ENCODE measurements around the gene LEF1. TPM values are rescaled to one million over a fixed set of nuclear protein-coding genes. Genes with fewer than 3 reads are reported as not detected.

Gene LEF1
- 17.2 TPM for polyA plus RNA-seq (2013, experiment 1 of 2)
- 17.0 TPM for polyA plus RNA-seq (2013, experiment 2 of 2)

GRCh38 chr4:108168671-108169523, at the start of gene LEF1:
LEF1 (minus strand) TSS chr4:108168932; CDS start chr4:108167767, 1,165 bp downstream.
- Histone ChIP-seq H4K8ac (ENCODE audit: low read depth, low read length) (no peak within 1 kb of the TSS), H2BK5ac (ENCODE audit: low read length) (peak within 1 kb of the TSS; percentile 89), H3K9me3 (replicated peaks in 1 of 2; ENCODE audit: control insufficient read depth in 2 of 2, insufficient read depth in 1 of 2, low read depth in 1 of 2, low read length in 2 of 2) (no peaks in the 10 kb centered on the region), H3K4me2 (ENCODE audit: insufficient read depth, low read length, poor library complexity, severe bottlenecking) (peak within 1 kb of the TSS; percentile 90), H4K91ac (ENCODE audit: low read depth, low read length, poor library complexity) (no peak within 1 kb of the TSS), H3K27ac (replicated peaks; ENCODE audit: low read length) (peak within 1 kb of the TSS; percentile 62), H3K23ac (ENCODE audit: low read depth, low read length, poor library complexity) (peak within 1 kb of the TSS; percentile 27), H3K79me1 (ENCODE audit: low read depth, low read length) (no peaks in the 10 kb centered on the region), H3K4me3 (ENCODE audit: low read length in 2 of 2) (peak within 1 kb of the TSS; percentile 80 to 91), H2BK12ac (ENCODE audit: low read length) (no peak within 1 kb of the TSS), H3K9ac (ENCODE audit: low read depth, low read length, poor library complexity) (peak within 1 kb of the TSS; percentile 74), H3K18ac (ENCODE audit: low read length) (peak within 1 kb of the TSS; percentile 89), H2AFZ (ENCODE audit: low read length) (peak within 1 kb of the TSS; percentile 94), H2BK120ac (ENCODE audit: low read depth, low read length) (peak within 1 kb of the TSS; percentile 87), H2BK15ac (ENCODE audit: low read length) (peak within 1 kb of the TSS; percentile 62), H3K4ac (ENCODE audit: low read length) (no peak within 1 kb of the TSS), H3K4me1 (ENCODE audit: control insufficient read depth in 2 of 2, insufficient read depth in 1 of 2, low read depth in 1 of 2, low read length in 2 of 2) (peaks cover 6 to 27% of the 10 kb centered on the region in 2 donors), H3K36me3 (replicated peaks in 1 of 2; ENCODE audit: control insufficient read depth in 2 of 2, insufficient read depth in 2 of 2, low read length in 2 of 2) (peaks cover 0 to 4% of the 10 kb centered on the region in 2 donors), H3K14ac (ENCODE audit: low read length) (peak within 1 kb of the TSS; percentile 65), H3K27me3 (ENCODE audit: control insufficient read depth in 3 of 3, insufficient read depth in 3 of 3, low read depth in 1 of 3, low read length in 3 of 3) (peaks cover 9 to 61% (median 42%) of the 10 kb centered on the region in 3 experiments), H2AK5ac (ENCODE audit: low read depth, low read length) (no peak within 1 kb of the TSS)
- DNase-seq (ENCODE audit: low spot score), result peak; percentile 79
- no CpG with 5 or more reads among the region's 61 CpGs for WGBS, 2 donors (ENCODE audit: extremely low coverage in 2 of 2, insufficient read length in 2 of 2, insufficient replicate concordance in 1 of 2)

- Histone ChIP-seq H3K27me3 (ENCODE audit: control insufficient read depth in 3 of 3, insufficient read depth in 3 of 3, low read depth in 1 of 3, low read length in 3 of 3) (no peaks in the 10 kb centered on the region), H4K91ac (ENCODE audit: low read depth, low read length, poor library complexity) (no peak overlapping the region), H3K4me2 (ENCODE audit: insufficient read depth, low read length, poor library complexity, severe bottlenecking) (no peak overlapping the region), H3K14ac (ENCODE audit: low read length) (no peak overlapping the region), H2BK5ac (ENCODE audit: low read length) (no peak overlapping the region), H4K8ac (ENCODE audit: low read depth, low read length) (no peak overlapping the region), H3K79me1 (ENCODE audit: low read depth, low read length) (no peaks in the 10 kb centered on the region), H3K18ac (ENCODE audit: low read length) (no peak overlapping the region), H3K36me3 (replicated peaks in 1 of 2; ENCODE audit: control insufficient read depth in 2 of 2, insufficient read depth in 2 of 2, low read length in 2 of 2) (no peaks in the 10 kb centered on the region), H2AFZ (ENCODE audit: low read length) (no peak overlapping the region), H3K9ac (ENCODE audit: low read depth, low read length, poor library complexity) (no peak overlapping the region), H3K4me3 (ENCODE audit: low read length in 2 of 2) (no peak overlapping the region), H2BK120ac (ENCODE audit: low read depth, low read length) (no peak overlapping the region), H3K9me3 (replicated peaks in 1 of 2; ENCODE audit: control insufficient read depth in 2 of 2, insufficient read depth in 1 of 2, low read depth in 1 of 2, low read length in 2 of 2) (no peaks in the 10 kb centered on the region), H3K4me1 (ENCODE audit: control insufficient read depth in 2 of 2, insufficient read depth in 1 of 2, low read depth in 1 of 2, low read length in 2 of 2) (peaks cover 4 to 10% of the 10 kb centered on the region in 2 donors), H3K23ac (ENCODE audit: low read depth, low read length, poor library complexity) (no peak overlapping the region), H2BK12ac (ENCODE audit: low read length) (no peak overlapping the region), H3K27ac (replicated peaks; ENCODE audit: low read length) (no peak overlapping the region), H2BK15ac (ENCODE audit: low read length) (no peak overlapping the region), H2AK5ac (ENCODE audit: low read depth, low read length) (no peak overlapping the region), H3K4ac (ENCODE audit: low read length) (no peak overlapping the region)
- no peak for DNase-seq (ENCODE audit: low spot score)
These were observed 47.8 kb upstream of the LEF1 start for GRCh38 chr4:108216510-108216909.

DNA sequence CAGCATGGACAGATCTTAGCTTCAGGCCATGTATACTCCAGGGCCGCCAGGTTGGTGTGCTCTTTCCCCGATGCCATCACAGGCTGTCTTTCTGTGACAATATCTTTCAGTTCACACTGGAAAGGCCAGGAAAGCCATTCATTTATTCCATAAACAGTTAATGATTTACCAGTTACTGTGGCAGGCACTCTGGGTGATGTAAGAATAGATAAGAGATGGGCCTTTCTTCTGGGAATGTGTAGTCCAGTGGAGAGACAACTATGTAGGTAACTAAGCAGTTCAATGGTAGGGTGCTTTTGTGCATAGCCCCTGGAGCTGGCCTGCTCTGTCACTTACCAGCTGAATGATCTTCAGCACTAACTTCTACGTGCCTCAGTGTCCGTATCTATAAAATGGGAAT, 46.3 kb upstream of the LEF1 start:
- no peak overlapping the region for H3K4me2 ChIP-seq (ENCODE audit: insufficient read depth, low read length, poor library complexity, severe bottlenecking)
- peaks cover 4 to 10% of the 10 kb centered on the region in 2 donors for H3K4me1 ChIP-seq (ENCODE audit: control insufficient read depth in 2 of 2, insufficient read depth in 1 of 2, low read depth in 1 of 2, low read length in 2 of 2)
- H2AK5ac ChIP-seq (ENCODE audit: low read depth, low read length), result no peak overlapping the region
- H3K18ac ChIP-seq (ENCODE audit: low read length), result no peak overlapping the region
- no peak overlapping the region for H4K8ac ChIP-seq (ENCODE audit: low read depth, low read length)
- no peak overlapping the region for H3K14ac ChIP-seq (ENCODE audit: low read length)
- H2AFZ ChIP-seq (ENCODE audit: low read length), result no peak overlapping the region
- H3K79me1 ChIP-seq (ENCODE audit: low read depth, low read length), result no peaks in the 10 kb centered on the region
- H2BK15ac ChIP-seq (ENCODE audit: low read length), result no peak overlapping the region
- no CpG with 5 or more reads among the region's 4 CpGs for WGBS, 2 donors (ENCODE audit: extremely low coverage in 2 of 2, insufficient read length in 2 of 2, insufficient replicate concordance in 1 of 2)
- no peaks in the 10 kb centered on the region for H3K9me3 ChIP-seq (replicated peaks in 1 of 2; ENCODE audit: control insufficient read depth in 2 of 2, insufficient read depth in 1 of 2, low read depth in 1 of 2, low read length in 2 of 2)
- no peak overlapping the region for H4K91ac ChIP-seq (ENCODE audit: low read depth, low read length, poor library complexity)
- no peak overlapping the region for H2BK120ac ChIP-seq (ENCODE audit: low read depth, low read length)
- no peak overlapping the region for H2BK12ac ChIP-seq (ENCODE audit: low read length)
- H3K4me3 ChIP-seq (ENCODE audit: low read length in 2 of 2), result no peak overlapping the region
- no peaks in the 10 kb centered on the region for H3K36me3 ChIP-seq (replicated peaks in 1 of 2; ENCODE audit: control insufficient read depth in 2 of 2, insufficient read depth in 2 of 2, low read length in 2 of 2)
- no peak overlapping the region for H2BK5ac ChIP-seq (ENCODE audit: low read length)
- no peaks in the 10 kb centered on the region for H3K27me3 ChIP-seq (ENCODE audit: control insufficient read depth in 3 of 3, insufficient read depth in 3 of 3, low read depth in 1 of 3, low read length in 3 of 3)
- H3K9ac ChIP-seq (ENCODE audit: low read depth, low read length, poor library complexity), result no peak overlapping the region
- no peak overlapping the region for H3K23ac ChIP-seq (ENCODE audit: low read depth, low read length, poor library complexity)
- DNase-seq (ENCODE audit: low spot score), result no peak
- H3K4ac ChIP-seq (ENCODE audit: low read length), result no peak overlapping the region
- H3K27ac ChIP-seq (replicated peaks; ENCODE audit: low read length), result no peak overlapping the region

GRCh38 chr4:108213723-108214122, 45.0 kb upstream of the LEF1 start:
- Histone ChIP-seq H2AFZ (ENCODE audit: low read length) (no peak overlapping the region), H3K27me3 (ENCODE audit: control insufficient read depth in 3 of 3, insufficient read depth in 3 of 3, low read depth in 1 of 3, low read length in 3 of 3) (no peaks in the 10 kb centered on the region), H2BK12ac (ENCODE audit: low read length) (no peak overlapping the region), H2BK15ac (ENCODE audit: low read length) (no peak overlapping the region), H3K9ac (ENCODE audit: low read depth, low read length, poor library complexity) (no peak overlapping the region), H3K18ac (ENCODE audit: low read length) (no peak overlapping the region), H2AK5ac (ENCODE audit: low read depth, low read length) (no peak overlapping the region), H2BK120ac (ENCODE audit: low read depth, low read length) (no peak overlapping the region), H4K8ac (ENCODE audit: low read depth, low read length) (no peak overlapping the region), H3K9me3 (replicated peaks in 1 of 2; ENCODE audit: control insufficient read depth in 2 of 2, insufficient read depth in 1 of 2, low read depth in 1 of 2, low read length in 2 of 2) (no peaks in the 10 kb centered on the region), H3K4me1 (ENCODE audit: control insufficient read depth in 2 of 2, insufficient read depth in 1 of 2, low read depth in 1 of 2, low read length in 2 of 2) (peaks cover 4 to 10% of the 10 kb centered on the region in 2 donors), H4K91ac (ENCODE audit: low read depth, low read length, poor library complexity) (no peak overlapping the region), H3K14ac (ENCODE audit: low read length) (no peak overlapping the region), H3K4me3 (ENCODE audit: low read length in 2 of 2) (no peak overlapping the region), H3K23ac (ENCODE audit: low read depth, low read length, poor library complexity) (no peak overlapping the region), H3K27ac (replicated peaks; ENCODE audit: low read length) (no peak overlapping the region), H3K4me2 (ENCODE audit: insufficient read depth, low read length, poor library complexity, severe bottlenecking) (no peak overlapping the region), H3K4ac (ENCODE audit: low read length) (no peak overlapping the region), H2BK5ac (ENCODE audit: low read length) (no peak overlapping the region), H3K36me3 (replicated peaks in 1 of 2; ENCODE audit: control insufficient read depth in 2 of 2, insufficient read depth in 2 of 2, low read length in 2 of 2) (no peaks in the 10 kb centered on the region), H3K79me1 (ENCODE audit: low read depth, low read length) (no peaks in the 10 kb centered on the region)
- WGBS, 2 donors (ENCODE audit: extremely low coverage in 2 of 2, insufficient read length in 2 of 2, insufficient replicate concordance in 1 of 2), result no CpG with 5 or more reads among the region's 4 CpGs
- no peak for DNase-seq (ENCODE audit: low spot score)
